Tibial nerve (tissue), 4 donors: ENCODE data around the gene EVX2. TPM values are rescaled to one million over a fixed set of nuclear protein-coding genes. Genes with fewer than 3 reads are reported as not detected.

ENCODE experiments used
- DNase-seq, 2 donors: peaks; one replicate each; pipeline ENCODE4 v3.0.0-alpha.2; 2019; ENCODE audit warnings: low spot score in 2 of 2
- H3K27ac ChIP-seq, 4 donors: fragments of 200-600 bp; sonication (generic) in 3 of 4; one replicate each; pipeline ENCODE4 v1.5.1; 2017 to 2019; ENCODE audit warnings: mild to moderate bottlenecking in 1 of 4
- H3K27me3 ChIP-seq, 2 donors: fragments of 200-600 bp; sonication (generic) in 1 of 2; one replicate each; pipeline versions ENCODE4 v1.5.1 to v1.6.0; 2017 to 2019
- H3K36me3 ChIP-seq, 3 donors: fragments of 200-600 bp; sonication (generic); one replicate each; pipeline ENCODE4 v1.5.1; 2018 to 2019
- H3K4me1 ChIP-seq, 4 donors: fragments of 200-600 bp; sonication (generic) in 3 of 4; one replicate each; pipeline ENCODE4 v1.5.1; 2017 to 2019
- H3K4me3 ChIP-seq, 4 donors: fragments of 200-600 bp; sonication (generic) in 3 of 4; one replicate each; pipeline ENCODE4 v1.5.1; 2017 to 2019; ENCODE audit warnings: mild to moderate bottlenecking in 1 of 4, moderate library complexity in 1 of 4
- H3K9me3 ChIP-seq, 4 donors: fragments of 200-600 bp; sonication (generic) in 3 of 4; one replicate each; pipeline ENCODE4 v1.5.1; 2017 to 2019
- CTCF ChIP-seq, 5 experiments: fragments of 200-600 bp in 3 of 5; fragments of 450-650 bp in 2 of 5; sonication (generic) in 3 of 5; IDR thresholded peaks; one replicate each; pipeline ENCODE4 v1.5.1; 2016 to 2019; ENCODE audit warnings: antibody characterized with exemption in 5 of 5, mild to moderate bottlenecking in 3 of 5, moderate library complexity in 2 of 5
- EP300 ChIP-seq, 2 donors: sonication (generic); formaldehyde crosslinking; IDR thresholded peaks; one replicate each; pipeline ENCODE4 v1.6.1; 2017; ENCODE audit warnings: antibody characterized with exemption in 2 of 2, mild to moderate bottlenecking in 1 of 2
- POLR2A ChIP-seq, 2 donors: fragments of 450-650 bp; IDR thresholded peaks; one replicate each; pipeline ENCODE4 v1.6.1; 2017; ENCODE audit warnings: antibody characterized with exemption in 2 of 2, mild to moderate bottlenecking in 2 of 2, moderate library complexity in 2 of 2
- WGBS, 2 donors: methylation state at CpG; one replicate each; pipeline ENCODE4 v1.1.5; 2018; 5-methylcytosine and 5-hydroxymethylcytosine counted together
- total RNA-seq, 4 donors: library from RNA; depleted of rRNA; stranded (reverse); fragments of >200 nt; gene quantifications; one replicate each; pipeline ENCODE4 v1.1.0, GENCODE V29; 2016

The EVX2 gene
- total RNA-seq, 4 donors from 2014 or later = not detected

GRCh38 chr2:176117823-176118371 lies 34.1 kb upstream of the EVX2 start:
- H3K9me3 ChIP-seq = no peaks in the 10 kb centered on the region
- DNase-seq = no peak
- peaks cover 0 to 33% (median 4%) of the 10 kb centered on the region in 4 donors for H3K4me1 ChIP-seq
- TF ChIP-seq EP300 (IDR thresholded peaks at IDR 0.05) (no peak), CTCF (IDR thresholded peaks at IDR 0.05) (no peak), POLR2A (IDR thresholded peaks at IDR 0.05) (no peak)
- H3K27me3 ChIP-seq = peaks cover 9 to 100% of the 10 kb centered on the region in 2 donors
- peak overlapping the region in 1 of 4 donors; percentile 16 for H3K27ac ChIP-seq
- H3K4me3 ChIP-seq = peak overlapping the region in 1 of 4 donors; percentile 29
- 16 to 19% methylated on average over 11 of the region's 11 CpGs for WGBS, 2 donors
- no peaks in the 10 kb centered on the region for H3K36me3 ChIP-seq

GRCh38 chr2:176117162-176117822 lies 33.5 kb upstream of the EVX2 start:
- TF ChIP-seq EP300 (IDR thresholded peaks at IDR 0.05) (no peak), CTCF (IDR thresholded peaks at IDR 0.05) (no peak), POLR2A (IDR thresholded peaks at IDR 0.05) (no peak)
- Histone ChIP-seq H3K9me3 (no peaks in the 10 kb centered on the region), H3K4me1 (peaks cover 0 to 27% (median under 1%) of the 10 kb centered on the region in 4 donors), H3K27me3 (peaks cover 9 to 100% of the 10 kb centered on the region in 2 donors), H3K36me3 (no peaks in the 10 kb centered on the region), H3K4me3 (peak overlapping the region in 1 of 4 donors; percentile 29), H3K27ac (peak overlapping the region in 1 of 4 donors; percentile 16)
- 13 to 19% methylated on average over 30 to 40 of the region's 40 CpGs for WGBS, 2 donors
- no peak for DNase-seq

DNA sequence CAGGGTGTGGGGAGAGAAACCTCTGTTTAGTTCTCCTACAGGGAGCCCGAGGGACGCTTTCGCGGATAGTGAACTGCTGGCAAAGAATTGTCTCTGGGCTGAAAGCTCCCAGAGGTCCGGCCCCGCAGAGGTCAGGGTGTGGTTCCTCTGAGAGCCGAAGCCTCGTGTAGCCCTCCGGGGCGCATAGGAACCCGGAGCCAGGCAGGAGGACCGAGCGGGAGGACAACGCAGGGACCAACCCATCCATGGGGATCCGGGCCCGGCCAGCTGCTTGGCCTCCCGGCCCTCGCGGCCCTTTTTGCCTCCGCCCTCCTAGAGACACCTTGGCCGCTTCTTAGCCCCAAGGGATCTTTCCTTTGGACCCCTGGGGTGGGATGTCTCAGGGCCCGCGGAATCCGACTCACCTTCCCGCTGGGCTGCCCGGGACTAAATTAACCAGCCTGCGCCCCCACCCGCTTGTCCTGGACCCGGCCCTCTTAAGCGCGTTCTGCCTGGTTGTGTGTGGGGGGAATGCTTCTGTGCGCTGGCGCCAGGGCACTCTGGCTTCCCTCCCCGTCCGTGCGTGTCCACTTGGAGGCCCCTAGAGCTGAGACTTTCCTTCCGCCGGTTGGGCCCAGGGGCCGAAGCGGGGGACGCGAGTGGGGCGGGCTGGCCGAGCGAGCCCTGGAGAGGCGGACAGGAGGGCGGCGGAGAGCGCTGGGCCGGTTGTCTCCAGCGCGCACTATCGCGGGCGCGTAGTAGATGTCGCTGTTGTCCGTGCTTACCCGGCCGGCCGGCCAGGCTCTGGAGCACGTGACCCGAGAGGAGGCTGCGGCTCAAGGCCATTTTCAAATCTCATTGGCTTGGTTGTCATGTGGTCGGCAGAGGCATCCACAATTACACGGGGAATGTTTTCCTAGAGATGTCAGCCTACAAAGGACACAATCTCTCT lies 32.4 kb upstream of the EVX2 start, which contains the start of gene HOXD10:
Gene HOXD10 (plus strand): TSS at position 896 of the 931 bp plus-strand sequence. CDS start 56 bp downstream, outside the sequence.
- no peaks in the 10 kb centered on the region for H3K36me3 ChIP-seq
- no peak for DNase-seq
- H3K9me3 ChIP-seq = no peaks in the 10 kb centered on the region
- peak within 1 kb of the TSS in 1 of 4 donors; percentile 16 for H3K27ac ChIP-seq
- no peak for TF ChIP-seq POLR2A (IDR thresholded peaks at IDR 0.05)
- peak in 1 of 2 donors; percentile 8 for TF ChIP-seq EP300 (IDR thresholded peaks at IDR 0.05)
- TF ChIP-seq CTCF (IDR thresholded peaks at IDR 0.05) = peak in 3 of 5 experiments; percentile 9 to 40 (median 15)
- peaks cover 0 to 21% (median 0%) of the 10 kb centered on the region in 4 donors for H3K4me1 ChIP-seq
- 7% methylated on average over 61 to 62 of the region's 66 CpGs for WGBS, 2 donors
- H3K4me3 ChIP-seq = peak within 1 kb of the TSS in 1 of 4 donors; percentile 29
- H3K27me3 ChIP-seq = peaks cover 3 to 100% of the 10 kb centered on the region in 2 donors

DNA sequence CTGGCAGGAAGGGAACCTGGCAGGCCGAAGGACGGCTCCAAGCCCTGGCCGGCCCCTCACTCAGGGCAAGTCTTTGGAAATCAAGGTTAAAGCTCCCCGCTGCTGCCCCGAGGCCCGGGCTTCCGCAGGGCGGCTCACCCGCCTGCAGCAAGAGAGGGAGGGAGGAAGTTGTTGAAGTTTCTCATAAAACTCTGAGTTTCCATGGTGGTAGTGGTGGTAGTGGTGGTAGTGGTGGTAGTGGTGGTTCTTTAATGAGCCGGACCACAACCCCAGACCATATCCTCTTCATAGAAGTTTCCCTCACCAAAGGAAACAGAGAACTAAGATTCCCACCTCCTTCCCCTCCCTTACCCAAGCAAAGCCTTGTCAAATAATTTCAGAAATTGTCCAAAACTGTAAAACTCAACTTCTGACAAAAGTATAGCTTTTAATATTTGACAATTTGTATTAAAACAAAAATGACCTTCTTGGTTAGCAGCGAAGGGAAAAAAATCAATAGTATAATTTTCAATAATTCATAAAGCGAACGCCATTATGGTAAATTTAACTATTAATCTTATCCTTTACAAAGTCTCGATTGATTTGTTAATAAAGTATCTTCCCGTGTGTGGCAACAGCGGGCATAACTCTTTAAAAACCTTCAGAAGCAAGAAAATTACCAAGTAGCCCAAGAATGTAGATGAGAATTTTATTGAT lies 31.3 kb upstream of the EVX2 start:
- Histone ChIP-seq H3K4me3 (no peak overlapping the region), H3K36me3 (no peaks in the 10 kb centered on the region), H3K27ac (no peak overlapping the region), H3K9me3 (no peaks in the 10 kb centered on the region), H3K4me1 (peaks cover 0 to 23% (median 0%) of the 10 kb centered on the region in 4 donors), H3K27me3 (peaks cover 0 to 100% of the 10 kb centered on the region in 2 donors)
- TF ChIP-seq POLR2A (IDR thresholded peaks at IDR 0.05) = no peak
- TF ChIP-seq CTCF (IDR thresholded peaks at IDR 0.05) = no peak
- TF ChIP-seq EP300 (IDR thresholded peaks at IDR 0.05) = no peak
- DNase-seq = no peak
- 51 to 52% methylated on average over 16 of the region's 16 CpGs for WGBS, 2 donors
